Prostate gland (tissue), 2 donors: ENCODE results near the gene MANBA. TPM values are rescaled to one million over a fixed set of nuclear protein-coding genes. Genes with fewer than 3 reads are reported as not detected.
"Not testable (repeated sequence)": the region's sequence is repeated elsewhere in the genome, so short reads cannot be mapped to it uniquely, and the experiment has no call there.

Experiments
- DNase-seq: peaks from one replicate; pipeline ENCODE4 v3.0.0-alpha.2; 2019; ENCODE audit warnings: low spot score
- H3K27ac ChIP-seq, 2 donors: fragments of 200-600 bp; sonication (generic); 2 replicates each; pipeline ENCODE4 v1.5.1; 2017 to 2019
- H3K27me3 ChIP-seq: fragments of 200-600 bp; sonication (generic); replicated peaks from 2 replicates; pipeline ENCODE4 v1.5.1; 2019; ENCODE audit not compliant: insufficient read depth
- H3K36me3 ChIP-seq, 2 donors: fragments of 200-600 bp; sonication (generic); 1 replicate in 1 of 2; 2 replicates in 1 of 2; pipeline versions ENCODE4 v1.5.1 to v1.8.1; 2017 to 2019
- H3K4me1 ChIP-seq: fragments of 200-600 bp; sonication (generic); replicated peaks from 2 replicates; pipeline ENCODE4 v1.5.1; 2019
- H3K4me3 ChIP-seq, 2 donors: fragments of 200-600 bp; sonication (generic); 2 replicates each; pipeline ENCODE4 v1.5.1; 2017 to 2019
- H3K9me3 ChIP-seq: fragments of 200-600 bp; sonication (generic); 2 replicates; pipeline ENCODE4 v1.5.1; 2017
- POLR2A ChIP-seq: fragments of 450-650 bp; IDR thresholded peaks from one replicate; pipeline ENCODE4 v1.6.1; 2016; ENCODE audit warnings: antibody characterized with exemption, mild to moderate bottlenecking
- POLR2AphosphoS5 ChIP-seq: sonication (generic); formaldehyde crosslinking; IDR thresholded peaks from one replicate; pipeline ENCODE4 v1.6.1; 2017; ENCODE audit warnings: antibody characterized with exemption
- WGBS: methylation state at CpG from one replicate; pipeline ENCODE4 v1.1.5; 2018; 5-methylcytosine and 5-hydroxymethylcytosine counted together
- intact Hi-C: fragments of 100-400 bp; cut with DNase I; formaldehyde crosslinking; loops from one replicate; pipeline ENCODE4 v1.14.2; 2022
- total RNA-seq, 2 donors: library from RNA; depleted of rRNA; stranded (reverse); fragments of >200 nt; gene quantifications; one replicate each; pipeline ENCODE4 v1.1.0, GENCODE V29; 2016
- TF ChIP-seq, protein P1 (sequence below), 4 experiments: fragments of 200-600 bp in 2 of 4; fragments of 450-650 bp in 2 of 4; sonication (generic) in 2 of 4; IDR thresholded peaks; 1 replicate in 3 of 4; 2 replicates in 1 of 4; pipeline ENCODE4 v1.5.1; 2016 to 2019; ENCODE audit warnings: antibody characterized with exemption in 4 of 4, mild to moderate bottlenecking in 2 of 4, moderate library complexity in 2 of 4

Gene MANBA
- total RNA-seq, 2 donors from 2014 or later: 29.7 to 41.6 TPM

DNA sequence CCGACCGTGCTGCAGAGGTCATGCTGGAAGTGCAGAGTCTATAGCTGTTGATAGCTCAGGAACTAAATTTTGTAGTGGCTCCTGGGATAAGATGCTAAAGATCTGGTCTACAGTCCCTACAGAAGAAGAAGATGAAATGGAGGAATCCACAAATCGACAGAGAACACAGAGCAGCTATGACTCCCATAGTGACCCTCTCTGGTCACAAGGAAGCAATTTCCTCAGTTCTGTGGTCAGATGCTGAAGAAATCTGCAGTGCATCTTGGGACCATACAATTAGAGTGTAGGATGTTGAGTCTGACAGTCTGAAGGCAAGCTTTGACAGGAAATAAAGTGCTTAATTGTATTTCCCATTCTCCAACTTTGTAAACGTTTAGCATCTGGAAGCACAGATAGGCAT, 8.8 kb downstream of the MANBA start:
- Histone ChIP-seq H3K27ac (no peak overlapping the region), H3K36me3 (no peaks in the 10 kb centered on the region), H3K27me3 (no peaks in the 10 kb centered on the region), H3K9me3 (no peaks in the 10 kb centered on the region), H3K4me1 (no peaks in the 10 kb centered on the region), H3K4me3 (no peak overlapping the region)
- intact Hi-C loops: no loop called here
- no peak for DNase-seq
- 88% methylated on average over 4 of the region's 4 CpGs for WGBS
- TF ChIP-seq, protein P1, sequence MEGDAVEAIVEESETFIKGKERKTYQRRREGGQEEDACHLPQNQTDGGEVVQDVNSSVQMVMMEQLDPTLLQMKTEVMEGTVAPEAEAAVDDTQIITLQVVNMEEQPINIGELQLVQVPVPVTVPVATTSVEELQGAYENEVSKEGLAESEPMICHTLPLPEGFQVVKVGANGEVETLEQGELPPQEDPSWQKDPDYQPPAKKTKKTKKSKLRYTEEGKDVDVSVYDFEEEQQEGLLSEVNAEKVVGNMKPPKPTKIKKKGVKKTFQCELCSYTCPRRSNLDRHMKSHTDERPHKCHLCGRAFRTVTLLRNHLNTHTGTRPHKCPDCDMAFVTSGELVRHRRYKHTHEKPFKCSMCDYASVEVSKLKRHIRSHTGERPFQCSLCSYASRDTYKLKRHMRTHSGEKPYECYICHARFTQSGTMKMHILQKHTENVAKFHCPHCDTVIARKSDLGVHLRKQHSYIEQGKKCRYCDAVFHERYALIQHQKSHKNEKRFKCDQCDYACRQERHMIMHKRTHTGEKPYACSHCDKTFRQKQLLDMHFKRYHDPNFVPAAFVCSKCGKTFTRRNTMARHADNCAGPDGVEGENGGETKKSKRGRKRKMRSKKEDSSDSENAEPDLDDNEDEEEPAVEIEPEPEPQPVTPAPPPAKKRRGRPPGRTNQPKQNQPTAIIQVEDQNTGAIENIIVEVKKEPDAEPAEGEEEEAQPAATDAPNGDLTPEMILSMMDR (IDR thresholded peaks at IDR 0.05): no peak
- no peak for TF ChIP-seq POLR2A
- TF ChIP-seq POLR2AphosphoS5: no peak

DNA sequence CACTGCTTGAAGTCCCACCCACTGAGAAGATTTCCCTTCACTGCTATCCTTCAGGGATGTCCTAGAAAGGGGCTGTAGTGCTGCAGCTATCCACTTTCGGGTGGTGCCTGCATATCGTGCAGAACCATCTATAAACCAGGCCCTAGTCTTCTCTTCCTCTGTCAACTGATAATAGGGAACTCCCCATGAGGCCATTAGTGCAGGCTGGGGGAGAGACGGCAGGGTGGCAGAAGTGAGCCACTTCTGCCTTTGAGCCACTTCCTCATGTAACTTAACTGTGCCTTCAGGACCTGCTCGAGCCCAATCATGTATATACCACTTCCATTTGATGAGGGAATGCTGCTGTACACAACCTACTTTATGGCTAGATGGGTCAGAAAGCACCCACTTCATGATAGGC, 17.4 kb downstream of the MANBA start:
- intact Hi-C loops, H3K9me3 ChIP-seq, H3K27me3 ChIP-seq, H3K36me3 ChIP-seq, H3K4me3 ChIP-seq, H3K4me1 ChIP-seq, H3K27ac ChIP-seq, DNase-seq: not testable (repeated sequence)
- 88% methylated on average over 4 of the region's 4 CpGs for WGBS

DNA sequence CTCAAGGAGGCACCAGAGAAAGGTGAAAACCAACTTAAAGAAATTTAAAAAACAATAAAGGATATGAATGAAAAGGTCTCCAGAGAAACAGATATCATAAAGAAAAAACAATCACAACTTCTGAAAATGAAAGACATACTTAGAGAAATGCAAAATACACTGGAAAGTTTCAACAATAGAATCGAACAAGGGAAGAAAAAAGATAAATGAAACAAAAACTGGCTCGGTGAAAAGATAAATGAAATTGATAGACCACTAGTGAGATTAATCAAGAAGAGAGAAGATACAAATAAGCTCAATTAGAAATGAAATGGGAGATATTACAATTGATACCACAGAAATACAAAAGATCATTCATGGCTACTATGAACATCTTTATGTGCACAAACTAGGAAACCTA, 22.0 kb downstream of the MANBA start:
- H3K36me3 ChIP-seq, H3K27ac ChIP-seq, DNase-seq, H3K4me1 ChIP-seq, intact Hi-C loops, H3K4me3 ChIP-seq, H3K9me3 ChIP-seq, H3K27me3 ChIP-seq: not testable (repeated sequence)
- 90% methylated on average over 2 of the region's 2 CpGs for WGBS

DNA sequence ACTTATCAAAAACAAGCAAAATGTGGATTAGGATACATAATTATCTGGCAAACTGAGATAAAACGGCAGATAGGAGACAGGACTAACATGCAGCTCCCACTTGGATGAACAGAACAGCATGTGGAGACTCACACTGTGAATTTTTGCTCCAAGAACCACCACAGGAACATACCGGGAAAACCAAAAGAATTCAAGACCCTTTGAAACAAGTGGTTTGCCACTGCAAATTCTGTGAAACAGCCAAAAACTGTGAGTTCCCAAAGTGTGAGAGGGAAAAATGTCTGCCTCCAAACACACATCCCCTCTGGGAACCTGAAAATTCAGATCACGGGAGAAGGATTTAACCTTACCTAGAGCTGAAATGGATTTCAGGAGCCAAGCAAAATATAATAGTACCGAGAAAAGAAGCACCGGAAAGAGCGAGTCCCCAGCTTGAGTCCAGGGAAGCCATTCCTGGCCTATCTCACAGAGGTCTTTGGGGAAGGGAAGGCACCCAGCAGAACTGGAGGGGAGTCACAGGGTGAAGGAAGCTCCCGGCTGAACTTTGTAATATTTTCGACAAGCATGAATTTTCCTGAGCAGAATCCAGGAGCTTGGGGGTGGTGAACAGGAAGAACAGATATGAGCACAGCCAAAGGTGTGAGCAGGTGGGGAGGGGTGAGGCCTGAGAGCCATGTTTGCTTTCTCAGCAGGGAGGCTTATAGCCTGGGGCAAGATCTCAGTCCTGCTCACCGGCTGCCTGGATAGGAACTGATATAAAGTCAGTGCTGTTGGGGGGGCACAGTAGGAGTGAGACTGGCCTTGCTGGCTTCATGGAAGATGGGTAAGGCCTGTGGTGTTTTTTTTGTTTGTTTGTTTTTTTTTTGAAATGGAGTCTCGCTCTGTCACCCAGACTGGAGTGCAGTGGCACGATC, 23.9 kb downstream of the MANBA start:
- WGBS: 89% methylated on average over 11 of the region's 11 CpGs
- Histone ChIP-seq H3K27ac (no peak overlapping the region), H3K4me1 (no peaks in the 10 kb centered on the region), H3K9me3 (no peaks in the 10 kb centered on the region), H3K36me3 (no peaks in the 10 kb centered on the region), H3K4me3 (no peak overlapping the region), H3K27me3 (no peaks in the 10 kb centered on the region)
- intact Hi-C loops: no loop called here
- TF ChIP-seq POLR2AphosphoS5: no peak
- TF ChIP-seq, protein P1 (IDR thresholded peaks at IDR 0.05): no peak
- no peak for TF ChIP-seq POLR2A
- no peak for DNase-seq

DNA sequence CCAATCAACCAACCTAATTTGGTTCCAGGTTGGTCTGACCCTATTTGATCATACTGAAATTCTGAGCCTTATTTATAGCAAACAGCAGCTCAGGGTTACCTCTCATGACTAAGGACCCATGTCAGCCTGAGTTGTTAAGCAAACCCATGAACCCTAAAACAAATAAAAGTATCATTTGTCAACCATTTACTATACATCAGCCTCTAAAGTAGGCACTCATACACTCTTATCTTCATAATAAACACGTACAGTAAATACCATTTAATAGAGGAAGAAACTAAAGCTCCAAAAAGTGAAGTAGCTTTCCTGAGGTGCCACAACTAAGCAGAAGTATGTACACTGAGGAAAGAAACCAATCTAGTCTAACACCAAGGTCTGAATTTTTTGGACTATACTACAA, 25.2 kb downstream of the MANBA start:
- Histone ChIP-seq H3K27me3 (no peaks in the 10 kb centered on the region), H3K9me3 (no peaks in the 10 kb centered on the region), H3K36me3 (no peaks in the 10 kb centered on the region), H3K4me1 (no peaks in the 10 kb centered on the region), H3K27ac (no peak overlapping the region), H3K4me3 (no peak overlapping the region)
- 71% methylated on average over 1 of the region's 1 CpG for WGBS
- intact Hi-C loops: no loop called here
- no peak for DNase-seq
- TF ChIP-seq POLR2AphosphoS5 (no peak), POLR2A (no peak)
- TF ChIP-seq, protein P1 (IDR thresholded peaks at IDR 0.05): no peak
